ENCODE measurements around the gene ECEL1.
"Not testable (repeated sequence)": the region's sequence is repeated elsewhere in the genome, so short reads cannot be mapped to it uniquely, and the experiment has no call there.

Gene ECEL1

GRCh38 chr2:232458051-232458660 lies 29.5 kb downstream of the ECEL1 start:
- H3K4me3 ChIP-seq (replicated peaks; ENCODE audit: low read depth, low read length), result no peak overlapping the region
- no peak for DNase-seq (ENCODE audit: low read depth)
- no peak for TF ChIP-seq CTCF (IDR thresholded peaks at IDR 0.05; ENCODE audit: low read length, missing control alignments)

GRCh38 chr2:232457121-232458011 lies 30.3 kb downstream of the ECEL1 start:
- no peak overlapping the region for H3K4me3 ChIP-seq (replicated peaks; ENCODE audit: low read depth, low read length)
- no peak for DNase-seq (ENCODE audit: low read depth)
- TF ChIP-seq CTCF (IDR thresholded peaks at IDR 0.05; ENCODE audit: low read length, missing control alignments), result no peak

- no peak for DNase-seq (ENCODE audit: low read depth)
- no peak overlapping the region for H3K4me3 ChIP-seq (replicated peaks; ENCODE audit: low read depth, low read length)
- no peak for TF ChIP-seq CTCF (IDR thresholded peaks at IDR 0.05; ENCODE audit: low read length, missing control alignments)
These were observed 31.1 kb downstream of the ECEL1 start for GRCh38 chr2:232456296-232457120.

- TF ChIP-seq CTCF (IDR thresholded peaks at IDR 0.05; ENCODE audit: low read length, missing control alignments), result no peak
- H3K4me3 ChIP-seq (replicated peaks; ENCODE audit: low read depth, low read length), result no peak within 1 kb of the TSS
- DNase-seq (ENCODE audit: low read depth), result no peak
These were observed 32.0 kb downstream of the ECEL1 start, which contains the start of gene ALPI for GRCh38 chr2:232455426-232456255. Gene ALPI, plus strand, starts transcription at chr2:232456153. Its CDS starts 47 bp downstream, at chr2:232456200.

- H3K4me3 ChIP-seq (replicated peaks; ENCODE audit: low read depth, low read length), result no peak overlapping the region
- no peak for TF ChIP-seq CTCF (IDR thresholded peaks at IDR 0.05; ENCODE audit: low read length, missing control alignments)
- DNase-seq (ENCODE audit: low read depth), result no peak
These were observed 33.0 kb downstream of the ECEL1 start for GRCh38 chr2:232454630-232455029.

- H3K4me3 ChIP-seq (replicated peaks; ENCODE audit: low read depth, low read length), result not testable (repeated sequence)
These were observed 36.0 kb downstream of the ECEL1 start for GRCh38 chr2:232451645-232452044.

More at GRCh38 chr2:232451645-232452044, 36.0 kb downstream of the ECEL1 start:
- not testable (repeated sequence) for DNase-seq (ENCODE audit: low read depth)
